Prostate gland (tissue), 2 donors: ENCODE results near the gene POLE2. TPM values are rescaled to one million over a fixed set of nuclear protein-coding genes. Genes with fewer than 3 reads are reported as not detected.

Experiments used
- DNase-seq: peaks from one replicate; pipeline ENCODE4 v3.0.0-alpha.2; 2019; ENCODE audit warnings: low spot score
- H3K27ac ChIP-seq, 2 donors: fragments of 200-600 bp; sonication (generic); 2 replicates each; pipeline ENCODE4 v1.5.1; 2017 to 2019
- H3K27me3 ChIP-seq: fragments of 200-600 bp; sonication (generic); replicated peaks from 2 replicates; pipeline ENCODE4 v1.5.1; 2019; ENCODE audit not compliant: insufficient read depth
- H3K36me3 ChIP-seq, 2 donors: fragments of 200-600 bp; sonication (generic); 1 replicate in 1 of 2; 2 replicates in 1 of 2; pipeline versions ENCODE4 v1.5.1 to v1.8.1; 2017 to 2019
- H3K4me1 ChIP-seq: fragments of 200-600 bp; sonication (generic); replicated peaks from 2 replicates; pipeline ENCODE4 v1.5.1; 2019
- H3K4me3 ChIP-seq, 2 donors: fragments of 200-600 bp; sonication (generic); 2 replicates each; pipeline ENCODE4 v1.5.1; 2017 to 2019
- H3K9me3 ChIP-seq: fragments of 200-600 bp; sonication (generic); 2 replicates; pipeline ENCODE4 v1.5.1; 2017
- POLR2A ChIP-seq: fragments of 450-650 bp; IDR thresholded peaks from one replicate; pipeline ENCODE4 v1.6.1; 2016; ENCODE audit warnings: antibody characterized with exemption, mild to moderate bottlenecking
- POLR2AphosphoS5 ChIP-seq: sonication (generic); formaldehyde crosslinking; IDR thresholded peaks from one replicate; pipeline ENCODE4 v1.6.1; 2017; ENCODE audit warnings: antibody characterized with exemption
- WGBS: methylation state at CpG from one replicate; pipeline ENCODE4 v1.1.5; 2018; 5-methylcytosine and 5-hydroxymethylcytosine counted together
- intact Hi-C: fragments of 100-400 bp; cut with DNase I; formaldehyde crosslinking; loops from one replicate; pipeline ENCODE4 v1.14.2; 2022
- small RNA-seq, 2 donors: library from RNA; depleted of rRNA; stranded (forward); fragments of <200 nt; gene quantifications; one replicate each; pipeline ENCODE3, GENCODE V24; 2016
- total RNA-seq, 2 donors: library from RNA; depleted of rRNA; stranded (reverse); fragments of >200 nt; gene quantifications; one replicate each; pipeline ENCODE4 v1.1.0, GENCODE V29; 2016
- TF ChIP-seq, protein P1 (sequence below), 4 experiments: fragments of 200-600 bp in 2 of 4; fragments of 450-650 bp in 2 of 4; sonication (generic) in 2 of 4; IDR thresholded peaks; 1 replicate in 3 of 4; 2 replicates in 1 of 4; pipeline ENCODE4 v1.5.1; 2016 to 2019; ENCODE audit warnings: antibody characterized with exemption in 4 of 4, mild to moderate bottlenecking in 2 of 4, moderate library complexity in 2 of 4

Gene POLE2
- total RNA-seq, 2 donors from 2014 or later: 3.2 to 5.8 TPM

DNA sequence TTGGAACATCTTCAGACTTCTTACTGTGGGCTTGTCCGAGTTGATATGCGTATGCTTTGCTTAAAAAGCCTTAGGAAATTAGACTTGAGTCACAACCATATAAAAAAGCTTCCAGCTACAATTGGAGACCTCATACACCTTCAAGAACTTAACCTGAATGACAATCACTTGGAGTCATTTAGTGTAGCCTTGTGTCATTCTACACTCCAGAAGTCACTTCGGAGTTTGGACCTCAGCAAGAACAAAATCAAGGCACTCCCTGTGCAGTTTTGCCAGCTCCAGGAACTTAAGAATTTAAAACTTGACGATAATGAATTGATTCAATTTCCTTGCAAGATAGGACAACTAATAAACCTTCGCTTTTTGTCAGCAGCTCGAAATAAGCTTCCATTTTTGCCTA, 80.4 kb downstream of the POLE2 start:
- TF ChIP-seq POLR2A (no peak), POLR2AphosphoS5 (no peak)
- TF ChIP-seq, protein P1, sequence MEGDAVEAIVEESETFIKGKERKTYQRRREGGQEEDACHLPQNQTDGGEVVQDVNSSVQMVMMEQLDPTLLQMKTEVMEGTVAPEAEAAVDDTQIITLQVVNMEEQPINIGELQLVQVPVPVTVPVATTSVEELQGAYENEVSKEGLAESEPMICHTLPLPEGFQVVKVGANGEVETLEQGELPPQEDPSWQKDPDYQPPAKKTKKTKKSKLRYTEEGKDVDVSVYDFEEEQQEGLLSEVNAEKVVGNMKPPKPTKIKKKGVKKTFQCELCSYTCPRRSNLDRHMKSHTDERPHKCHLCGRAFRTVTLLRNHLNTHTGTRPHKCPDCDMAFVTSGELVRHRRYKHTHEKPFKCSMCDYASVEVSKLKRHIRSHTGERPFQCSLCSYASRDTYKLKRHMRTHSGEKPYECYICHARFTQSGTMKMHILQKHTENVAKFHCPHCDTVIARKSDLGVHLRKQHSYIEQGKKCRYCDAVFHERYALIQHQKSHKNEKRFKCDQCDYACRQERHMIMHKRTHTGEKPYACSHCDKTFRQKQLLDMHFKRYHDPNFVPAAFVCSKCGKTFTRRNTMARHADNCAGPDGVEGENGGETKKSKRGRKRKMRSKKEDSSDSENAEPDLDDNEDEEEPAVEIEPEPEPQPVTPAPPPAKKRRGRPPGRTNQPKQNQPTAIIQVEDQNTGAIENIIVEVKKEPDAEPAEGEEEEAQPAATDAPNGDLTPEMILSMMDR (IDR thresholded peaks at IDR 0.05): no peak
- no peaks in the 10 kb centered on the region for H3K27me3 ChIP-seq
- intact Hi-C loops: no loop called here
- H3K27ac ChIP-seq: no peak overlapping the region
- no peaks in the 10 kb centered on the region for H3K36me3 ChIP-seq
- 96% methylated on average over 6 of the region's 6 CpGs for WGBS
- no peaks in the 10 kb centered on the region for H3K9me3 ChIP-seq
- no peak overlapping the region for H3K4me3 ChIP-seq
- DNase-seq: no peak
- H3K4me1 ChIP-seq: no peaks in the 10 kb centered on the region

DNA sequence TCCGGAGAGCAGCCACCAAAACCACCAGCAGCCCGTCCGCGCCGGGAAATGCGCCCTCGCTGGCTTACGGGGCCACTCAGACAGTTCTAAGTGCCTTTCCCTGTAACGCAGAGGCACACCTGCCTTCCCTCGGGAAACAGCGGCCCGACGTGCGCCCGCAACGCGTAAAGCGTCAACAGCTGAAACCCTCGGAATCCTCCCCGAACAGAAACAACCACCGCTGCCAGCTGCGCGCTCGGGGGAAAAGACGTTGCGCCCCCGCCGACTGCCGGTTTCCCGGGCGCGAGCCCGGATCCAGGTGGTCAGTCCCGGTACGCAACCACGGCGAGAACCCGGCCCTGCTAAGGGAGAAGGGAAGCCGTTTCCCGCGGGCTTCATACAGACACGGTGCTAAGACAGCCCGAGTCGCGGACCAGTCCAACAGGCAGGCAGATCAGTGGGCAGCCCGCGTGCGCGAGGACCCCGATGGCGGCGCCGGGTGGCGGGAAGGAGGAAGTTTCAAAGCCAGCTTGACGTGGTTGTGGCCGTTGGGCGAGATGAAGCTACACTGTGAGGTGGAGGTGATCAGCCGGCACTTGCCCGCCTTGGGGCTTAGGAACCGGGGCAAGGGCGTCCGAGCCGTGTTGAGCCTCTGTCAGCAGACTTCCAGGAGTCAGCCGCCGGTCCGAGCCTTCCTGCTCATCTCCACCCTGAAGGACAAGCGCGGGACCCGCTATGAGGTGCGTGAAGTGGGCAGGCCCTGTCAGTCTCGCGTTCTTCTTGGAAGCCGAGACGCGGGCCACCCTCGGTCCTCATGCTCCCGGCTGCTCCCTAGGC, 89.3 kb downstream of the POLE2 start, which contains the start of gene LRR1:
Gene LRR1 (plus strand): TSS at position 456 of the 816 bp plus-strand sequence. CDS start 81 bp downstream, at position 537.
- H3K27ac ChIP-seq: peak within 1 kb of the TSS; percentile 96 to 97
- peak within 1 kb of the TSS; percentile 71 to 76 for H3K4me3 ChIP-seq
- peak; percentile 80 for DNase-seq
- TF ChIP-seq, protein P1 (IDR thresholded peaks at IDR 0.05): no peak
- TF ChIP-seq POLR2A: peak; percentile 28
- H3K36me3 ChIP-seq: no peaks in the 10 kb centered on the region
- under 1% methylated on average over 75 of the region's 77 CpGs for WGBS
- H3K9me3 ChIP-seq: no peaks in the 10 kb centered on the region
- no peaks in the 10 kb centered on the region for H3K27me3 ChIP-seq
- no peaks in the 10 kb centered on the region for H3K4me1 ChIP-seq
- intact Hi-C loops: no loop called here

DNA sequence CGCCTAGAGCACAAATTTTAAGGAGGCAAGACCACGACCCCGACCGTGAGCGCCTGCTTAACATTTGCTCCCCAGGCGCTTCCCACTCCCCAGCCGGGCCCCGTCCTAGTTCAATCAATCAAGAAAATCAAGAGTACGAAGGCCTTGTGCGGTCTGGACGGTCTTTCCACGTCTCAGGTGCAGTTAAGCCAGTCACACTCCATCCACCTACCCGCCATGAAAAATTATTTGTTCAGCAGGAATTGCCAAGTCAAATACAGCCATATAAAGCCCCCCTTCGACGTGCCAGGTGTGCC, 89.9 kb downstream of the POLE2 start:
- peak; percentile 23 for DNase-seq
- no peaks in the 10 kb centered on the region for H3K9me3 ChIP-seq
- H3K27ac ChIP-seq: peak overlapping the region; percentile 96 to 97
- TF ChIP-seq POLR2AphosphoS5 (no peak), POLR2A (no peak)
- TF ChIP-seq, protein P1 (IDR thresholded peaks at IDR 0.05): no peak
- under 1% methylated on average over 15 of the region's 15 CpGs for WGBS
- H3K4me3 ChIP-seq: peak overlapping the region; percentile 71 to 76
- no peaks in the 10 kb centered on the region for H3K4me1 ChIP-seq
- H3K36me3 ChIP-seq: no peaks in the 10 kb centered on the region
- H3K27me3 ChIP-seq: no peaks in the 10 kb centered on the region
- intact Hi-C loops: no loop called here

DNA sequence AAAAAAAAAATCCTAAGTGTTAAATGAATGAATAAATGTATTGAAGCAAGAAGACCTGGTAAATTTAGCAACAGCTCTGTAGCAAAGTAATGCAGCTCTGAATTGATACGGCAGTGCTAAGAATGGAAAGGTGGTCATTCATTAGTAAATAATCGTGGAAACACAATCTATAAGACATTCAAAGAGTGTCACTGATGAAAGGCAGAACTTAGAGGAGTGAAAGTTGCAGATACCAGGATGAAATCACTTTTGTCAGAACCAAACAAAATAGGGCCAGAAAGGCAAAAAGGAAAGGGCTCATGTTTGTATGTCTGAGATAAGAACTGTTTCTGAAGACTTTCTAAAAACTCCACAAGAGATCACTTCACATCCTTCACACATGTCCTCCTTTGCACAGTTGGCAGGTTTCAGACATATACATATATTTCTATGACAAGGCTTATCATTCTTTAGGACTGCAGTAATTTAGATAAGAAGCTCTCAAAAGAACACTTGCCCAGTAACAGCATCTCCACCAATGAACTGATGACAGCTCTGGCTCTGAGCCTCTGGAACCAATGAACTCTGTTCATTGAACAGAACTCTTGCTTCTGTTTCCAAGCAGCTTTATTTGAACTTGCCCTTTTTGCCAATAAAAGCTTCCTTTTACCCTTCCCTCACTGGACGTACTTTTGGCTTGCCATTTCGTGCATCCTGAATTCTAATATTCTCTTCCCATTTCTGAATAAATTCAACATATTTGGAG, 93.5 kb downstream of the POLE2 start:
- no peaks in the 10 kb centered on the region for H3K27me3 ChIP-seq
- TF ChIP-seq POLR2A (no peak), POLR2AphosphoS5 (no peak)
- TF ChIP-seq, protein P1 (IDR thresholded peaks at IDR 0.05): no peak
- DNase-seq: no peak
- no peaks in the 10 kb centered on the region for H3K4me1 ChIP-seq
- H3K4me3 ChIP-seq: no peak overlapping the region
- WGBS: 42% methylated on average over 4 of the region's 4 CpGs
- H3K36me3 ChIP-seq: no peaks in the 10 kb centered on the region
- no peak overlapping the region for H3K27ac ChIP-seq
- intact Hi-C loops: no loop called here
- H3K9me3 ChIP-seq: no peaks in the 10 kb centered on the region

Small RNAs within 50 kb of the gene (small RNA-seq; reads per million reads assigned to genes)
- 0 reads per million in 2 donors for gene AL139099.3
- gene RNU6ATAC30P: 0 reads per million in 2 donors

Other genes starting within 250 kb of the POLE2 start
- gene RPS29, start 101.8 kb downstream of the POLE2 start, total RNA-seq: 1,000 to 10,000 TPM; 4,045 to 4,896 TPM
- 1 to 10 TPM; 7.0 to 8.4 TPM for gene LRR1, start 89.3 kb downstream of the POLE2 start, total RNA-seq
- gene RPL36AL, start 67.6 kb downstream of the POLE2 start, total RNA-seq: 100 to 1,000 TPM; 170 to 176 TPM
- 10 to 100 TPM; 34.7 to 69.0 TPM for gene MGAT2, start 67.4 kb downstream of the POLE2 start, total RNA-seq
- 10 to 100 TPM; 11.2 to 11.9 TPM for gene DNAAF2, start 53.0 kb downstream of the POLE2 start, total RNA-seq
- gene KLHDC1, start 4.9 kb upstream of the POLE2 start, total RNA-seq: 1 to 10 TPM; 4.6 to 7.7 TPM
- gene KLHDC2, start 79.9 kb upstream of the POLE2 start, total RNA-seq: 10 to 100 TPM; 78.4 to 83.2 TPM
- gene NEMF, start 164.6 kb upstream of the POLE2 start, total RNA-seq: 10 to 100 TPM; 63.9 to 71.7 TPM
- 10 to 100 TPM; 64.3 to 92.7 TPM for gene ARF6, start 204.9 kb upstream of the POLE2 start, total RNA-seq